NCI-H1105 treated with DMSO at 0.1 percent for 48 hours (cell line): Measurements from ENCODE around the gene ALDH16A1.

Experiments
- DNase-seq: peaks from one replicate; lab custom pipeline; 2025; lab: John Stamatoyannopoulos, UW

Gene ALDH16A1

DNA sequence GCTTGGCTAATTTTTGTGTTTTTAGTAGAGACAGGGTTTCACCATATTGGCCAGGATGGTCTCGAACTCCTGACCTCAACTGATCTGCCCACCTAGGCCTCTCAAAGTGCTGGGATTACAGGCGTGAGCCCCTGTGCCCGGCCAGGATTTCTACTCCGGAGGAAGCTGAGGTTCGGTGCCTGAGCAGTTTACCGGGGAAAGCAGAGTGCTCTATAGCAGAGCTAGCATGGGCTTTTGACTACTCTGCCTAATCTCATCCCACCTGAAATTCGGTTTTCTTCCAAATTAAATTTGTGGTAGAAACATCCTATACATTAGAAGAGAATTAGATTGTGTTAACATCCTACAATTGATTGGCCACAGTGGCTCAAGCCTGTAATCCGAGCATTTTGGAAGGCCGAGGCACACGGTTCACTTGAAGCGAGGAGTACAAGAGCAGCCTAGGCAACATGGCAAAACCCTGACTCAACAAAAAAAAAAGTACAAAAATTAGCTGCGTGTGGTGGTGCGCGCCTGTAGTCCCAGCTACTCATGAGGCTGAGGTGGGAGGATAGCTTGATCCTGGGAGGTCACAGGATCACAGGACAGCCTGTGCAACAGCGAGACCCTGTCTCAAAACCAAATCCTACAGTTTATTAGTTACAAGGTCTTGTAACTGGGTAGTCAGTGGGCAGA lies 36.0 kb downstream of the ALDH16A1 start:
- no peak for DNase-seq

- no peak for DNase-seq
Measured at GRCh38 chr19:49489601-49490167, 36.7 kb downstream of the ALDH16A1 start.

DNA sequence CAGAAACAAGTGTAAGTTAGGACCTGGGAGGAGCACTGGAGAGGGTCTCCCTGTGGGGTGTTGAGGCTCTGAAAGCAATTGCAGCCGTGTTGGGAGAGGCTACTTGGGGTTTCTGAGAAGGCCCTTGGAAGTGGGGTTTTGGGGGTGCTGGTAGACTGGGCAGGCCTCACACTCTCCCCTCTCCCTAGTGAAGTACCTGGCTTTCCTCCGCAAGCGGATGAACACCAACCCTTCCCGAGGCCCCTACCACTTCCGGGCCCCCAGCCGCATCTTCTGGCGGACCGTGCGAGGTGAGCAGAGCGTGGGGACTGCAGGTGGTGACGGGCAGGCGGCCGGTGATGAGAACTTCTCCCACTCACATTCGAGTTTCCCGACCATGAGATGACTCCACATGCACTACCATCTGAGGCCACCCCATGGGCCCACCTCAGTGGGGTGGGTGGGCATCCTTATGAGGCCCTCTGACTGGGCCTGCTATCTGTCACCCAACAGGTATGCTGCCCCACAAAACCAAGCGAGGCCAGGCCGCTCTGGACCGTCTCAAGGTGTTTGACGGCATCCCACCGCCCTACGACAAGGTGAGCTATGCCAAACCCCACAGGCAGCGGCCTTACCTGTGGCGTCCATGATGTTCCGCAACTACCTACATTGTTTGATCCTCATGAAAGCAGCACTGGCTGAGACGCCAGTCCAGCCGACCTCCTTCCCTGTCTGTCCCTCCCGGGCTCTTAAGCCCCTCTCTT lies 37.4 kb downstream of the ALDH16A1 start:
- DNase-seq: no peak

DNA sequence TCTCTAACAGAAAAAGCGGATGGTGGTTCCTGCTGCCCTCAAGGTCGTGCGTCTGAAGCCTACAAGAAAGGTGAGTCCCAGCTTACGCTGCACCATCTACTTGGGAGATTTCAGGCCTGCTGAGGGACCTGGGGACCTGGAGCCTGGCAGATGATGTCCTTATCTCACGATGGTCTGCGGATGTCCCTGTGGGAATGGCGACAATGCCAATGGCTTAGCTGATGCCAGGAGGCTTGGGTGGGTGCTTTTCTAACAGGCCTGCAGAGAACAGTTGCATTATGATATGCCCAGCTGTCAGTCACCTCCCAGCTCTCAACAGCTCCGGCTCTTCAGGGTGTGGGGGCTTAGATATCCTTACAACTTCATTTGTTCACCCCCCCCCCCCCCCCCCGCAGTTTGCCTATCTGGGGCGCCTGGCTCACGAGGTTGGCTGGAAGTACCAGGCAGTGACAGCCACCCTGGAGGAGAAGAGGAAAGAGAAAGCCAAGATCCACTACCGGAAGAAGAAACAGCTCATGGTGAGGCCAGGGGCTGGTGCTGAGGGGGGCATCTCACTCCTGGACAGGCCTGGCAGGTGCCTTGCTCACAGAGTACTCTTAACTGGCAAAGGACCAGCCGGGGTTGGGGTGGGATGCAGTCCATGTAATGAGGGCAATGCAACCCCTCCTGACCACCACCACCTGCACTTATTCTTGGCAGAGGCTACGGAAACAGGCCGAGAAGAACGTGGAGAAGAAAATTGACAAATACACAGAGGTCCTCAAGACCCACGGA lies 38.2 kb downstream of the ALDH16A1 start:
- DNase-seq: no peak

DNA sequence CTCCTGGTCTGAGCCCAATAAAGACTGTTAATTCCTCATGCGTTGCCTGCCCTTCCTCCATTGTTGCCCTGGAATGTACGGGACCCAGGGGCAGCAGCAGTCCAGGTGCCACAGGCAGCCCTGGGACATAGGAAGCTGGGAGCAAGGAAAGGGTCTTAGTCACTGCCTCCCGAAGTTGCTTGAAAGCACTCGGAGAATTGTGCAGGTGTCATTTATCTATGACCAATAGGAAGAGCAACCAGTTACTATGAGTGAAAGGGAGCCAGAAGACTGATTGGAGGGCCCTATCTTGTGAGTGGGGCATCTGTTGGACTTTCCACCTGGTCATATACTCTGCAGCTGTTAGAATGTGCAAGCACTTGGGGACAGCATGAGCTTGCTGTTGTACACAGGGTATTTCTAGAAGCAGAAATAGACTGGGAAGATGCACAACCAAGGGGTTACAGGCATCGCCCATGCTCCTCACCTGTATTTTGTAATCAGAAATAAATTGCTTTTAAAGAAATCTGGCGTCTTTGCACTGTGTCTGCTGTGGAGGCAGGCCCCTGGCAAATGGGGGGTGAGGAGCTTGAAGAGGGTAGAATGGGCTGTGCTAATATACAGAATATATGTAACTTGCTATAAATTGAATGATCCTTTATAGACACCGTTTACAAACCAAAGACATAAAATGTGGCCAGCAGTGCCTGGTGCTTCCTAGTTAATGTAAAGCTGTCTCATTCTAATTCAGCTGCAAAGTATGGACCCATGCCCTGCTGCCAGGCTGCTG lies 39.0 kb downstream of the ALDH16A1 start:
- DNase-seq: no peak

GRCh38 chr19:49492573-49493405 lies 39.8 kb downstream of the ALDH16A1 start:
- peak; percentile 14 for DNase-seq

DNA sequence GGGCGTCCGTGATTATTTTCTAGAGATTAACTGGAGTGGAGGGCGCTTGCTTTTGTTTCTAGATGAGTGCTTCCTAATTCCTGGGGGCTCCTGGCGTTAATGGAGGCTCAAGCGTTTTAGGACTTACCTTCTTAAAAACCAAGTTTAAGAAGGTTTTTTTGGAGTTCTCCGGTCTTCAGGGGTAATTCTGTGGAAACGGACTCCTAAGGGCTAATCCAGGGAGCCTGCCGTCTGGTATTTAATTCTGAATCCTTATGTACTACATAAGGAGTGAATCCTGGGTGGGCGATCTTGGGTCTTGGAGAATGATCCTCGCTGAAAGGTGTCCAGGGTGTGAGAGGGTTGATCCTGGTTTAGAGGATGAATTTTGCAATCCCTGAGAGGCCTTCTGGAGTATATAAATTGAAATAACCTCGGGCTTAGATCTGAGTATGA lies 43.6 kb downstream of the ALDH16A1 start:
- DNase-seq: no peak

DNA sequence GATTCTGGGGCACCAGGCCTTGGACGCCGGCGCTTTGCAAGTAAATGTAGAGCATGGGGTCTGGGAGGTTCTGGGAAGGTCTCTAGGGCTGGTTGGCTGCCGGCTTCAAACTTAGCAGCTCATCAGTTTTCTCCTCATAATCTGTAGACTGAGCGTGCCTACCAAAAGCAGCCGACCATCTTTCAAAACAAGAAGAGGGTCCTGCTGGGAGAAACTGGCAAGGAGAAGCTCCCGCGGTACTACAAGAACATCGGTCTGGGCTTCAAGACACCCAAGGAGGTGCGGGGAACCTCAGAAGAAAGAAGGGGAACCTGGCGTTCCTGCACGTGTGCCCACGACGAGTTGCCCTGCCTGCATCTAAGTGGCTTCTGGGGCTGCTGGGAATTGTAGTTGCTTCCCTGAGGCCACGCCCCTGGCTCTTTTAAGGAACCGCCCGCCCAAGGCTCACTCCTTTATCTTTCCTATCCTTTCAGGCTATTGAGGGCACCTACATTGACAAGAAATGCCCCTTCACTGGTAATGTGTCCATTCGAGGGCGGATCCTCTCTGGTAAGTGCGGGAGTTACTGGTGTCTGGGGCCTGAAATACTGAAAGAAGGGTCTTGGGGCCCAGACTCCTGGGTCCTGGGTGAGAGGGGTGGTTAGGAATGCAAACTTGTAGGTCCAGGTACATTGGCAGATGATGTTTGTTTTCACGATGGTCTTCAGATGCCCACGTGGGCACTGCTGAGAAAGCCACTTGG lies 44.2 kb downstream of the ALDH16A1 start:
- DNase-seq: peak; percentile 16

GRCh38 chr19:49497789-49498103 lies 44.7 kb downstream of the ALDH16A1 start:
- DNase-seq: no peak

GRCh38 chr19:49498475-49498874 lies 45.5 kb downstream of the ALDH16A1 start:
- DNase-seq: no peak

GRCh38 chr19:49499030-49499670 lies 46.1 kb downstream of the ALDH16A1 start:
- no peak for DNase-seq

DNA sequence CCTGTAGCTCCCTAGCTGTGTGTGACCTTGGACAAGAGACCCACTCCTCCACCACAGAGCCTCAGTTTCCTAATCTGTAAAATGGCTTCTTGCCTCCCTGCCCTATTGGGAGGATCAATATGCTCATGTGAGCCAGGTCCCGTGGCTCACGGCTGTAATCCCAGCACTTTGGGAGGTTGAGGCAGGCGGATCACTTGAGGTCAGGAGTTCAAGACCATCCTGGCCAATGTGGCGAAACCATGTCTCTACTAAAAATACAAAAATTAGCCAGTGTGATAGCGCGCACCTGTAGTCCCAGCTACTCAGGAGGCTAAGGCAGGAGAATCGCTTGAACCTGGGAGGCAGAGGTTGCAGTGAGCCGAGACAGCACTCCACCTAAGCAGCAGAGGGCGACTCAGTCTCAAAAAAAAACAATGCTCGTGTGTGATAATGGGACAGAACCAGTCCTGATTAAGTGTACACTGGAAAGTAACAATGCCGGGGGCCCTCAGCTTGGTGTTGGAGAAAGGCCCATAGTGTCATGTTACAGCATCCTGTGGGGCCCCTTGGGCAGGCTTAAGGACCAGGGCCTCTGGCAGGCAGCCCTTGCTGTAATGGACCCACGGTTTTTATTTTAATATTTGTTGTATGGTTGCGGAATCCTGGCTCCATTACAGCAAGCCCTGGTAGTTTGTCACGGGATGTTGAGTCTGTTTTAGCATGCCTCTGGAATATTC lies 50.0 kb downstream of the ALDH16A1 start:
- DNase-seq: peak; percentile 65

DNA sequence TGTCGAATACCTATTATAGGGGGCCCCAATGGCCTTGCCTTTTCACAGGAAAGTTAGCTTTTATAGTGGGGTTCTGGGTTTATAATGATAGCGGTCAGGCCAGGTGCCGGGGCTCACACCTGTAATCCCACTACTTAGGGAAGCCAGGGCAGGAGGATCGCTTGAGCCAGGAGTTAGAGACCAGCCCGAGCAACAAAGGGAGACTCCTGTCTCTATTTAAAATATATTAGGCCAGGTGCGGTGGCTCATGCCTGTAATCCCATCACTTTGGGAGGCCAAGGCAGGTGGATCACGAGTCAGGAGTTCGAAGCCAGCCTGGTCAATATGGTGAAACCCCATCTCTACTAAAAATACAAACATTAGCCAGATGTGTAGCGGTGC lies 50.5 kb downstream of the ALDH16A1 start:
- DNase-seq: no peak

DNA sequence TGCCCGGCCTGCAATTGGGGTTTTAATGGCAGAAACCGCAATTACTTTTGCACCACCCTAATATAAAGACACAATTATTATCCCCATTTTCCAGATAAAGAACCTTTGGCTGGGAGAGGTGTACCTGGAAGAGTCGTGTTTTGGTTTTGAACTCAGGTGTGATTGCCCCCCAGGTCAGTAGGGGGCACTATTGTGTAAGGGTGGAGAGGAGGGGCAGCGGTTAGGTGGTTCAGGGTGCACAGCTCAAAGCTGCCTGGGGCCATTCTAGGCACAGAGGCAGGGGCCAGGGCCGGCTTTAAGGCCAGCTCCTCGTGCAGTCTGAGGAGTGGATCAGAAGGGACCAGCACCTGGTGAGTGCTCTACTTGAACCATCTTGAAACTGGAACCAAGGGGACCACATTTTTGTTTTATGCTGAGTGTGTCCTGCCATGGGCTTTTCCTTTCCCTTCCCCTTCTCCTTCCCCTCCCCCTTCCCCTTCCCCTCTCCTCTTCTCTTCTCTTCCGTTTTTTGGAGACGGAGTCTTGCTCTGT lies 53.6 kb downstream of the ALDH16A1 start:
- peak; percentile 56 for DNase-seq

GRCh38 chr19:49507803-49508494 lies 54.9 kb downstream of the ALDH16A1 start:
- no peak for DNase-seq

- DNase-seq: peak; percentile 36
Measured at GRCh38 chr19:49512970-49513745, 60.1 kb downstream of the ALDH16A1 start.

GRCh38 chr19:49513746-49514118 lies 60.7 kb downstream of the ALDH16A1 start:
- DNase-seq: no peak

DNA sequence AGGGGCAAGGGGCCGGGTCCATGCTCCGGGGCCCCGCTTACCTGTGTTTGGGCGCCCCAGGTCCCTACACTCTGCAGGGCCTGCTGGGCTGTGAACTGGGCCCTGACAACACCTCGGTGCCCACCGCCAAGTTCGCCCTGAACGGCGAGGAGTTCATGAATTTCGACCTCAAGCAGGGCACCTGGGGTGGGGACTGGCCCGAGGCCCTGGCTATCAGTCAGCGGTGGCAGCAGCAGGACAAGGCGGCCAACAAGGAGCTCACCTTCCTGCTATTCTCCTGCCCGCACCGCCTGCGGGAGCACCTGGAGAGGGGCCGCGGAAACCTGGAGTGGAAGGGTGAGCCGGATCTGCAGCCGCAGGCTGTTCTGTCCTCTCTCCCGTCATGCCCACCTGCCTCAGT lies 61.1 kb downstream of the ALDH16A1 start:
- DNase-seq: no peak
